HG03039 (cell line): ENCODE data around the gene NTRK1.

Source experiments
- ATAC-seq: cut with Tn5 transposase; IDR thresholded peaks from one replicate; pipeline ENCODE4 v1.9.1; 2021; ENCODE audit warnings: mild to moderate bottlenecking, moderate library complexity; ENCODE audit not compliant: unreplicated experiment

The NTRK1 gene

DNA sequence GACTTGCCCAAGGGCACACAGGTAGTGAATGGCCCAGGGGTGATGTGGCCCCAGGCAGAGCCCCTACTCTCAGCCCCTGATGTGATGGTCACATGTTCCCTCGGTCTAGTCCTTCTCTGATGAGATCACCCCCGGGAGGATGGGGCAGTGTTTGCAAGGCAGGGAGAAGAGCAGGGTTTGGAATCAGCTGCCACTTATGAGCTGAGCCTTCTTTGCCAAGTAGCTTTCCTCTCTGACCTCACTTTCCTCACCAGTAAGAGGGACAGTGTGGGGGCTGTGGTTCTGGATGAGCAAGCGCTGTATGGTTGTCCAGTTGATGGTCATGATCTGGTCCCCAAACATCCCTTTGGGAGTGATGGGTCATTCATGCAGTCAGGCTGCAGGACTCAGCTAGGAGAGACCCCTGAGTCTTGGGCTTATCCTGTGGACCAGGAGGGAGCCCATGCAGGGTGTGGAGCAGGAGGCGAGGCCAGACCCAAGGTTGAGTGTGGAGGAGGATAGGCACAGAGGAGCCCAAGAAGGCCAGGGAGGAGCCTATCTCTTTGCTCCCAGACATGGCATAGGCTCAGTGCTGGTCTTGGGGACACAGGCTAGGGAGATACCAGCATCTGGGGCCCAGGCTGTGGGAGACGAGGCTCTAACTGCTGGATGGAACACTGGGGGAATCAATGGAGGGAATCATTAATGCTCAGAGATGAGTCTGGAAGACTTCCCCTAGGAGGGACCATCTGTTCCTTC, 16.9 kb downstream of the NTRK1 start:
- ATAC-seq: no peak

GRCh38 chr1:156879876-156880275, 19.2 kb downstream of the NTRK1 start:
- ATAC-seq: no peak

- no peak for ATAC-seq
These were observed 19.8 kb downstream of the NTRK1 start for GRCh38 chr1:156880473-156880872.

GRCh38 chr1:156881101-156881500, 20.4 kb downstream of the NTRK1 start:
- no peak for ATAC-seq

DNA sequence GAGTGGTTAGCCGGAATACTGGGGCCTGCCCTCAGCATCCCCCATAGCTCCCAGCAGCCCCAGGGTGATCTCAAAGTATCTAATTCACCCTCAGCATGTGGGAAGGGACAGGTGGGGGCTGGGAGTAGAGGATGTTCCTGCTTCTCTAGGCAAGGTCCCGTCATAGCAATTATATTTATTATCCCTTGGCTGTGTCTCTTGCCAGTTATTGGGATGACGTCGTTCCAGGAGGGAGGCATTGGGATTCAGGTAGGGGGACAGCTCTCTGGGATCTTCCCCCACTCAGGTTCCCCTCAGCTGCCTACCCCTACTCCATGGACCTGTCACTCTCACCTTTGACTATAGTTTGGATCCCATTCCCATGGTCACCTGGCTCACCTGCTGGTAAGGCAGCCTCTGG, 21.0 kb downstream of the NTRK1 start:
- ATAC-seq: no peak

DNA sequence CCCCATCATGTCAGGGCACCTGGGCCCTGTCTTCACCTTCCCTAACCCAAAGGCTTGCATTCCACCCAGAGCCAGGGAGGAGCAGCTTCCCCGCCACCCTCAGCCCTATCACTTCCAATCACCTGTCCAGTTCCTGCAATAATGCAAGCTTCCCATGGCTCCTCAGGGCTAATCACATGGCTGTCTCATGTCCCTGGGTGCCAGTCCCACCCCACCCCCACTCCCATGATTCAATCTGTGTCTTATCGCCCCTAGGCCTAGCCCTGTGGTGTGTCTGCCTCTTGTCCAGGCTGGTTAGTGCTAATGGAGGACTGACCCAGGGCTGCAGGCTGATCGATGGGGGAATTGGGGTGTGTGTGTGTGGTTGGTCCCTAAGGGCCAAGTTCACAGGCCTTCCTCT, 21.9 kb downstream of the NTRK1 start:
- no peak for ATAC-seq

- ATAC-seq: no peak
These were observed 23.3 kb downstream of the NTRK1 start for GRCh38 chr1:156883919-156884318.

- ATAC-seq: no peak
These were observed 24.0 kb downstream of the NTRK1 start for GRCh38 chr1:156884560-156885184.

GRCh38 chr1:156885314-156885713, 24.6 kb downstream of the NTRK1 start:
- no peak for ATAC-seq

GRCh38 chr1:156885880-156886355, 25.3 kb downstream of the NTRK1 start:
- no peak for ATAC-seq

DNA sequence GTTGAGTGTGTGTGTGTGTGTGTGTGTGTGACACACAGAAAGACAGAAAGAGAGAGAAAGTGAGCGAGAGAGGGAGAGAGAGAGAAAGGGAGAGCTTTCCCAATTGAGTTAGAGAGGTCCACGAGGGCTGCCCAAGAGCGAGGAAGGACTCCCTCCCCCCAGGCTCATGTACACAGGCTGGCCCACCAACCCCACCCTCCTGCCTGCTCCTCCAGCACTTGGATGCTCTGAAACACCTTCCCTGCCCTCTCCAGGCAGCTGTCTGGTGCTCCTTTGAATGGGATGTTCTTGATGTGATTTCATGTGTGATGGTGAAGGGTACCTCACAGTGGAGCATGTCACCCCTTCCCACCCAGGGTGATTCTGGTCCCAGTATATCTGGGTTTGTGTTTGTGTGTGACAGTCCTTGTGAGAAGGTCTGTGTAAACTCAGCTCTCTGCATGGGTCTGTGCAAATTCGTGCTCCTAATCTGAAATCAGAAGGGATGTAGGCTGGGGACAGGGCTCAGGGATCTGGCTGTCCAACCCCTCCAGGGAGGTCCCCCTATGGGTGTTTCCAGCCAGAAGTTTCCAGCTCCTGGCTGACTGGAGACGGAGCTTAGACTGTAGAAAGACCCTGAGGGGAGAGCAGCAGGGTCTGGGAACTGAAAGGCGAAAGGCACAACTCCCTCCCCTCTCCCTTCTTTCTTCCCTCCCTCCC, 26.1 kb downstream of the NTRK1 start:
- ATAC-seq: no peak

DNA sequence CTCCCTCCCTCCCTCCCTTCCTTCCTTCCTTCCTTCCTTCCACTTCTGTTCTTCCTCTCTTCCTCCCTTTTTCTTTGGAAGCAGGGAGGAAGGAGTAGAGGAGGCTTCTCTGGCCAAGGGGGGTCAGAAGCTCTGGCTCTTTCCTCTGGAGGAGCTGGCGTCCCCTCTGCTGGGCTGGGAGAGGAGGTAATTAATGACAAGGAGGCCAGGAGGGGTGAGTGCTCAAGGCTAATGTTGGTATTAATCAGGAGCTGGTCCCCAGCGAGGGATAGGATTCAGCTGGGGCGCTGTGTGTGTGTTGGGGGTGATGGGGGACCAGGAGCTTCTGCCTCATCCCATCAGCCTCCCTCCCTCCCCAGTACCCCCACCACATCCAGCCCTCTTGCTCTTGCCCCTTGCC, 26.7 kb downstream of the NTRK1 start:
- no peak for ATAC-seq

DNA sequence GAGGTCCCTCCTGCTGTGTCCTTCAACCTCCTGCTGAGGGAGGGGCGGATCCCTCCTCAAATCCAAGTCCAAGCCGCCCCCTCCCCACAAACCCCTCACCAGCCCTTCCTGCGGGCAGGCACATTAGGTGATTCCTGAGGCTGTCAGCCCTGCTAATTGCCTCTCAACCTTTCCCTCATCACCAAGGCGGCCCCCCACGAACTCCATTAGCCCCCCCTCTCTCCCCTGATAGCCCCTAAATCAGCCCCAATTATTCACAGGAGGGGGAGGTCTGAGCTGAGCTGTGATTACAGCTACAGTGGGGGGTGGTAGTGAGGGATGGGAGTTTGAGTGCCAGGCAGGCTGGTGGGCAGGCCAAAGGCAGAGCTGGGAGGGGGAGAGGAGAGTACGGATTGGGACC, 27.1 kb downstream of the NTRK1 start:
- ATAC-seq: no peak

DNA sequence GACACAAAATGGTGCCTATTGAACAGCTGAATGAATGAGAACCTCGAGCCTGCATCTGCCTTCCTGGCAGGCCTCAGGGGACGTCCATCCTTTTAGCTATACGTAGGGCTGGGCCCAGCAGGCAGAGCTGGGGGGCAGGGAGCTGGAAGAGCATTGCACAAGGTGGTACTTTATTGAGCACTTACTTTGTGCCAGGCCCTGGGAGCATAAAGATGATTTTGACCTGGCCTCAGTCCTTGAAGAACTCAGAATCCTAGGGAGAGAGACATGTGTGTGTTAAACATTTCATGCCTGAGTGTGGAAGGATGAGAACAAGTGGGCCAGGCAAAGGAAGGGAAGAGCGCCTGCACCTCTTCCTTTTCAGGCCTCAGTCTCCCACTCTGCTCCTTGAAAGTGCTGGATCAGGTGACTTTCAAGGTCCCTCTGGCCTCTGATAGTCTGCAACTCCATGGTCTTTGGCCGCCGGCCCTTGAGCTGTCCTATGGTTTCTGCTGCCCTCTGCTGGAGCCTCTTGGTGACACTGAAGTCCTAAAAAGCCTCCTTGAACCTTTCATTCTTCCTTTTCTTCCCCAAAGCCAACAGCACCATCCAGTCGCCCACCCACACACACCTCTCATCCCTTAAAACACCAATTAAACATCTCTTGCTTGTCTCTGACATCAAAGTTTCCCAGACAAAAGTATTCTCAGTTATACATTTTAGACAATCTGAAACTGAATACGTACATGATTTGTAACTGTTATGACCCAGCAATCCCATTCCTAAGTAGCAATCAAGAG, 29.3 kb downstream of the NTRK1 start:
- no peak for ATAC-seq

- ATAC-seq: peak; percentile 53
These were observed 31.8 kb downstream of the NTRK1 start for GRCh38 chr1:156892190-156893047.

GRCh38 chr1:156893048-156893953, 32.6 kb downstream of the NTRK1 start, which contains the start of gene PEAR1:
Gene PEAR1, plus strand, starts transcription at chr1:156893718. Its CDS starts 10,209 bp downstream, at chr1:156903927.
- no peak for ATAC-seq

DNA sequence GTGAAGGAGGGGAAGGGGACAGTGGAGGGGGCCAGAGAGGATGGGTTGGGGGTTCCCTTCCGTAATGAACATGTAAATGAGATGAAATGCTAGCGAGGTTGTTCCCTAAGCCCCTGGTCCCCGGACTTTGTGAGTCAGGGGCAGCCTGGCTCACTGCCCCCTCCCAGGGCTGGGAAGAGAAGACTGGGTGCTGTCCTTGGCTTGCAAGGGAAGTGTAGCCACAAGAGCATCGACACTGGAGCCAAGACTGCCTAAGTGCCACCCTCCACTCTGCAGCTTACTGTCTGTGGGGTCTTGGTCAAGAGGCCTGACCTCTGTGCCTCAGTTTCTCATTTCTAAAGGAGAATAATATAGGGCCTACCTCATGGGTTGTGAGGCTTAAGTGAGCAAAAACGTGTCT, 33.3 kb downstream of the NTRK1 start:
- no peak for ATAC-seq

DNA sequence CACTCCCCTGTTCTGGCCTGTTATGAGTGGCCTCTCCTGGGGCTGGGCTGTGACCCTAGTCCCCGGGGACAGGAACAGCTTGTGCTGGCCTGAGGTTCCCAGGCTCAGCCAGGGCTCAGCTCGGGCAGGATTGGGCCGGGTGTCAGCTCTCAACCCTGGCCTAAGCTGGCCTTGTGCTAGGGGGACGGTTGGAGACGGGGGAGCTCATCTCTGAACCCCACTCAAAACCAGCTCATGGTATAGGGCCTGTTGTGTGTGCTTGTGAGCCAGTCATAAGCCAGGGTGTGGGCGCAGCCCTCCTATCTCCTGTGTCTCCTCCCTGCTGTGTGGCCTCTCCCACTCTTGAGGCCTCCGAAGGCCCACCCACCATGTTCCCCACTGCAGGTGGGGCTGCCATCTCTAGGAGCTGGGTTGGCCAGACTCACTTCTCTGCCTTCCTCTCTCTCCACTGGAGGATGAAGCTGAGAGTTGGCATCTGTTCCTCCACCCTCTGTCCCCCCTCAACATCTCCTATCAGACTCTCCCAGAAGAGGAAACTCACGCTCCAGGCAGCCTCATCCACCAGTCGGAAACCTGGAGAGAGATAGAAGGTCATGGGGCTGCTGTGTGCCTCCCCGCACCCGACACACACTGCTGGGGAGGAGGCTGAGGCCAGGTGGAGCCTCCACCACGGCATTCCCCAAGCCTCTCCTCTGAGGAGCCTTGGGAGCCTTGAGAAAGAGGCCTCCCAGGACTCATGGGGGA, 34.2 kb downstream of the NTRK1 start:
- ATAC-seq: no peak

GRCh38 chr1:156895455-156895812, 34.8 kb downstream of the NTRK1 start:
- no peak for ATAC-seq
